Cardiac fibroblast (primary cell): ENCODE results near the gene ABHD6.
"Not testable (repeated sequence)": the region's sequence is repeated elsewhere in the genome, so short reads cannot be mapped to it uniquely, and the experiment has no call there.

Experiments
- DNase-seq, 2 donors: peaks; one replicate each; pipeline versions ENCODE4 v3.0.0 to v3.0.0-alpha.2; 2010; ENCODE audit warnings: low read depth in 2 of 2
- H3K4me3 ChIP-seq, 2 donors: replicated peaks in 1 of 2; 1 replicate in 1 of 2; 2 replicates in 1 of 2; pipeline ENCODE4 v1.5.1; 2011; ENCODE audit warnings: low read depth in 2 of 2, low read length in 2 of 2, mild to moderate bottlenecking in 2 of 2, moderate library complexity in 1 of 2
- CTCF ChIP-seq: IDR thresholded peaks from one replicate; pipeline ENCODE4 v1.5.1; 2011; ENCODE audit warnings: low read depth, mild to moderate bottlenecking, low read length, inconsistent platforms

ABHD6 gene

GRCh38 chr3:58333206-58334012 lies 95.8 kb downstream of the ABHD6 start:
- peak overlapping the region; percentile 77 to 82 for H3K4me3 ChIP-seq
- TF ChIP-seq CTCF = no peak
- DNase-seq = peak; percentile 33 to 42

- no peak for TF ChIP-seq CTCF
- peak overlapping the region; percentile 77 to 82 for H3K4me3 ChIP-seq
- no peak for DNase-seq
Observed at GRCh38 chr3:58334013-58334321, 96.4 kb downstream of the ABHD6 start.

GRCh38 chr3:58334506-58334884 lies 96.9 kb downstream of the ABHD6 start:
- DNase-seq = no peak
- TF ChIP-seq CTCF = no peak
- H3K4me3 ChIP-seq = peak overlapping the region; percentile 4 to 82

- DNase-seq = no peak
- peak overlapping the region in 1 of 2 donors; percentile 40 for H3K4me3 ChIP-seq
- TF ChIP-seq CTCF = no peak
Observed at GRCh38 chr3:58335652-58335947, 98.0 kb downstream of the ABHD6 start.

- no peak overlapping the region for H3K4me3 ChIP-seq
- DNase-seq = peak in 1 of 2 donors; percentile 89
- no peak for TF ChIP-seq CTCF
Observed at GRCh38 chr3:58336135-58336882, 98.7 kb downstream of the ABHD6 start.

- no peak for TF ChIP-seq CTCF
- H3K4me3 ChIP-seq = no peak overlapping the region
- DNase-seq = no peak
Observed at GRCh38 chr3:58337190-58337589, 99.6 kb downstream of the ABHD6 start.

- DNase-seq, H3K4me3 ChIP-seq: not testable (repeated sequence)
Observed at GRCh38 chr3:58339146-58339545, 101.6 kb downstream of the ABHD6 start.
